A549 (cell line): ENCODE data around the gene DISP3. TPM values are rescaled to one million over a fixed set of nuclear protein-coding genes. Genes with fewer than 3 reads are reported as not detected.

Experiments used
- ATAC-seq, 2 experiments: fragments of 200-7000 bp in 1 of 2; fragments of >200 bp in 1 of 2; cut with Nextera tagmentation in 1 of 2; cut with Tn5 transposase in 1 of 2; 3 replicates each; pipeline versions ENCODE4 v1.8.0 to v1.9.1; 2018 to 2020; ENCODE audit warnings: mild to moderate bottlenecking in 1 of 2, moderate library complexity in 1 of 2
- CTCF ChIA-PET: fragments of 300-600 bp; sonication (Branson Sonifier 250); formaldehyde crosslinking; extraction: SDS; loops from one replicate; lab custom pipeline; 2021; ENCODE audit warnings: antibody characterized with exemption, inconsistent platforms; lab: Yijun Ruan, JAX
- POLR2A ChIA-PET: fragments of 350-600 bp; formaldehyde crosslinking; extraction: SDS; loops from one replicate; lab custom pipeline; 2021; ENCODE audit warnings: antibody characterized with exemption, inconsistent platforms; lab: Yijun Ruan, JAX
- DNase-seq, 2 experiments: peaks; one replicate each; pipeline versions ENCODE4 v3.0.0 to v3.0.0-alpha.2; 2011 to 2016; ENCODE audit warnings: low read depth in 1 of 2, low spot score in 1 of 2
- FAIRE-seq: peaks from 2 replicates; lab custom pipeline; 2011; peaks lifted over from hg19 to GRCh38; lab: Jason Lieb, UNC
- H3K27ac ChIP-seq, 2 experiments: fragments of >200 bp; sonication (Bioruptor Twin); formaldehyde crosslinking; 3 replicates each; pipeline ENCODE4 v1.5.1; 2016 to 2017
- H3K4me1 ChIP-seq: fragments of >200 bp; sonication (Bioruptor Twin); formaldehyde crosslinking; 3 replicates; pipeline ENCODE4 v1.6.1; 2016
- H3K4me2 ChIP-seq: fragments of >200 bp; sonication (Bioruptor Twin); formaldehyde crosslinking; 3 replicates; pipeline ENCODE4 v1.6.1; 2016
- H3K4me3 ChIP-seq: fragments of >200 bp; sonication (Bioruptor Twin); formaldehyde crosslinking; 3 replicates; pipeline ENCODE4 v1.5.1; 2016
- H3K9me3 ChIP-seq: fragments of >200 bp; sonication (Bioruptor Twin); formaldehyde crosslinking; 3 replicates; pipeline ENCODE4 v1.6.1; 2016
- BHLHE40 ChIP-seq: IDR thresholded peaks from 2 replicates; pipeline ENCODE4 v1.6.1; 2012; ENCODE audit warnings: low read depth, low read length, inconsistent platforms
- CBX8 ChIP-seq: fragments of 200-600 bp; sonication (generic); IDR thresholded peaks from 2 replicates; pipeline ENCODE4 v1.6.1; 2016
- CEBPB ChIP-seq, 2 experiments: fragments of >200 bp in 1 of 2; sonication (Bioruptor Twin) in 1 of 2; formaldehyde crosslinking in 1 of 2; IDR thresholded peaks; 2 replicates each; pipeline ENCODE4 v1.6.1; 2012 to 2016
- ESRRA ChIP-seq: fragments of 150-350 bp; IDR thresholded peaks from 2 replicates; pipeline ENCODE4 v1.6.1; 2014; ENCODE audit warnings: mild to moderate bottlenecking, low read length, borderline replicate concordance
- FOSB ChIP-seq: fragments of 250-450 bp; sonication (Bioruptor Pico); IDR thresholded peaks from 2 replicates; pipeline ENCODE4 v1.5.0; 2020; ENCODE audit warnings: mild to moderate bottlenecking, moderate library complexity
- FOSL2 ChIP-seq, 2 experiments: fragments of 450-650 bp in 1 of 2; fragments of >200 bp in 1 of 2; sonication (Bioruptor Twin) in 1 of 2; formaldehyde crosslinking; IDR thresholded peaks; 2 replicates each; pipeline versions ENCODE4 v1.5.0 to v1.6.1; 2016 to 2020; ENCODE audit warnings: mild to moderate bottlenecking in 1 of 2, moderate library complexity in 1 of 2
- GATA3 ChIP-seq: IDR thresholded peaks from 2 replicates; pipeline ENCODE4 v1.6.1; 2012; ENCODE audit warnings: borderline replicate concordance
- HEYL ChIP-seq: fragments of 250-450 bp; sonication (Bioruptor Pico); IDR thresholded peaks from 2 replicates; pipeline ENCODE4 v1.8.0; 2021; ENCODE audit warnings: mild to moderate bottlenecking, moderate library complexity
- HOXB13 ChIP-seq: fragments of 250-450 bp; sonication (Bioruptor Pico); IDR thresholded peaks from 2 replicates; pipeline ENCODE4 v1.5.0; 2020; ENCODE audit warnings: low read depth, mild to moderate bottlenecking, moderate library complexity
- JUN ChIP-seq, 2 experiments: fragments of >200 bp; sonication (Bioruptor Twin); formaldehyde crosslinking; IDR thresholded peaks; 2 replicates in 1 of 2; 3 replicates in 1 of 2; pipeline ENCODE4 v1.6.1; 2016 to 2017
- KDM5A ChIP-seq: fragments of 200-600 bp; sonication (generic); IDR thresholded peaks from 2 replicates; pipeline ENCODE4 v1.6.1; 2016; ENCODE audit warnings: antibody characterized with exemption, mild to moderate bottlenecking
- MAFK ChIP-seq: fragments of 450-650 bp; IDR thresholded peaks from 2 replicates; pipeline ENCODE4 v1.6.1; 2014; ENCODE audit not compliant: partially characterized antibody
- MYC ChIP-seq: IDR thresholded peaks from 2 replicates; pipeline ENCODE4 v1.6.1; 2012; ENCODE audit warnings: mild to moderate bottlenecking, inconsistent platforms, low read length, improper control_type of control experiment, borderline replicate concordance
- PHF8 ChIP-seq: fragments of 200-600 bp; sonication (generic); IDR thresholded peaks from 2 replicates; pipeline ENCODE4 v1.6.1; 2016; ENCODE audit warnings: low read depth, mild to moderate bottlenecking, antibody characterized with exemption, moderate library complexity, borderline replicate concordance
- RAD21 ChIP-seq, 2 experiments: fragments of >200 bp in 1 of 2; sonication (Bioruptor Twin) in 1 of 2; formaldehyde crosslinking in 1 of 2; IDR thresholded peaks in 1 of 2; conservative IDR thresholded peaks in 1 of 2; 2 replicates in 1 of 2; 3 replicates in 1 of 2; pipeline ENCODE4 v1.6.1; 2012 to 2018; ENCODE audit warnings: inconsistent platforms in 1 of 2
- SMC3 ChIP-seq: fragments of >200 bp; sonication (Bioruptor Twin); formaldehyde crosslinking; IDR thresholded peaks from 3 replicates; pipeline ENCODE4 v1.6.1; 2018; ENCODE audit warnings: inconsistent platforms
- ZC3H11A ChIP-seq: fragments of 450-650 bp; IDR thresholded peaks from 2 replicates; pipeline ENCODE4 v1.6.1; 2014; ENCODE audit warnings: antibody characterized with exemption, mild to moderate bottlenecking
- ZNF302 ChIP-seq: fragments of 250-450 bp; sonication (Bioruptor Pico); IDR thresholded peaks from 2 replicates; pipeline ENCODE4 v1.9.0; 2021; ENCODE audit warnings: inconsistent platforms, mild to moderate bottlenecking, moderate library complexity
- ZSCAN20 ChIP-seq: fragments of 250-450 bp; sonication (Bioruptor Pico); IDR thresholded peaks from 2 replicates; pipeline ENCODE4 v1.8.0; 2022; ENCODE audit warnings: mild to moderate bottlenecking, moderate library complexity
- WGBS: methylation state at CpG from one replicate; pipeline ENCODE4 v1.1.6; 2017; ENCODE audit errors: missing lambda C conversion rate; 5-methylcytosine and 5-hydroxymethylcytosine counted together
- polyA plus RNA-seq, 4 experiments: library from polyadenylated mRNA; depleted of rRNA in 3 of 4; stranded (reverse); fragments of >200 nt; fragmentation: RNase III in 1 of 4; extraction: RNeasy Plus Mini Kit Qiagen cat#74134 plus additional on column Dnase treatment in 1 of 4; gene quantifications; 2 replicates in 3 of 4; 3 replicates in 1 of 4; pipeline ENCODE4 v1.2.3, GENCODE V29; 2011 to 2017
- TF ChIP-seq, protein P1 (sequence below): IDR thresholded peaks from 2 replicates; pipeline ENCODE4 v1.6.1; 2012
- TF ChIP-seq, protein P2 (sequence below): fragments of 250-450 bp; sonication (Bioruptor Pico); IDR thresholded peaks from 2 replicates; pipeline ENCODE4 v1.5.0; 2021; ENCODE audit warnings: mild to moderate bottlenecking, moderate library complexity, borderline replicate concordance

Gene DISP3
- polyA plus RNA-seq, 2 of the 4 experiments (the other 2 are of a cell fraction) = 0.09 to 0.22 TPM

DNA sequence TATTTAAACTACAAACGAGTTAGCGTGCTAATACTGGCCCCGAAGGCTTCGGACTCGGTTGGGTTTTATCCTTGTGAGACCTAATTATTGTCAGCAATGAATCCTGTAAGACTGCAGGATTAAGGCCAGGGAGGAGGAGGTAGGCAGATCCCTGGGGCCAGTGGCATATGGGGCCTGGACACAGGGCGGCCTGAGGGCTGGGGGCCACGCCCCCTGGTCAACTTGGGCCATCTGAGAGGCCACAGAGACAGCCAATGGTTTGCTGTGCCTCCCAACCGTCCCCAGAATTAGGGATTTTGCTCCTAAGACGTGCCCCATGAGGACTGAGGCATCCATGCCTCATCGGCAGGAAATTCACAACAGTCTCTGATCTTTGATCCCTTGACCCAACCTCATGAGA is 31.1 kb upstream of the DISP3 start (continued):
- TF ChIP-seq, protein P1, sequence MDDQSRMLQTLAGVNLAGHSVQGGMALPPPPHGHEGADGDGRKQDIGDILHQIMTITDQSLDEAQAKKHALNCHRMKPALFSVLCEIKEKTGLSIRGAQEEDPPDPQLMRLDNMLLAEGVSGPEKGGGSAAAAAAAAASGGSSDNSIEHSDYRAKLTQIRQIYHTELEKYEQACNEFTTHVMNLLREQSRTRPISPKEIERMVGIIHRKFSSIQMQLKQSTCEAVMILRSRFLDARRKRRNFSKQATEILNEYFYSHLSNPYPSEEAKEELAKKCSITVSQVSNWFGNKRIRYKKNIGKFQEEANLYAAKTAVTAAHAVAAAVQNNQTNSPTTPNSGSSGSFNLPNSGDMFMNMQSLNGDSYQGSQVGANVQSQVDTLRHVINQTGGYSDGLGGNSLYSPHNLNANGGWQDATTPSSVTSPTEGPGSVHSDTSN = no peak
- TF ChIP-seq JUN (IDR thresholded peaks at IDR 0.05) = no peak
- TF ChIP-seq SMC3 = no peak
- TF ChIP-seq FOSB = no peak
- TF ChIP-seq CEBPB (IDR thresholded peaks at IDR 0.05) = no peak

DNA sequence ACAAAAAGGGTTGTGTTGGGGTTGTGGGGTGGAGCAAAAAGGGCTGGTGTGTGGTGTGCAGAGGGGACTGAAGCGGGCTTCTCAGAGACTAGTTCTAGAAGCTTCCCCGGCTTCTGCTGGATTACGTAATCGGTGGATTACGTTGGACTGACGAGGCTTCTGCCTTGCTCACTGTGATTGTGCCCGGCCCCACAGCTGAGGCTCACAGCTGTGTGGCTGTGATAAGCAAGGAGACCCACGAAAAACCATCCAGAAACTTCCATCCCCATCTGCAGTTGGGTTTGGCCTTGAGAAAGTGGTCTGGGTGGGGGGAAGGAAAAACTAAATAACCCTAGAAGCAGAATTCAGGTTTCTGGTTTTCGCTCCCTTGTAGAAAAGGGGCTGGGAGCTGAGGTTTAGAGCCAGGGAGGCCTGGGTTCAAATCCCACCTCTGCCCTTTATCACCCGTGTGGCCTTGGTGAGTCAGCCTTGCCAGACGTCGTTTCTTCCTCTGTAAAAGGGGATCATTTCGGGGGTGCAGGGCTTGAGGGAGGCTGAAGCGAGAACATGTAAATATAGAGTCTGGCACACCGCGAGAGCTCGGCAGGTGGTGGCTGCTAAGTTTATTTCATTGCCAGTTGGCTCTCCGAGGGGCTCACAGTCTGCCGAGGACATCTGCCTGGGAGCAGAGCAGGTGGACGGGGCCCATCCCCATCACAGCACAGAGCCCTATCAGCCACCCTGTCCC is 30.4 kb upstream of the DISP3 start:
- 50% methylated on average over 14 of the region's 20 CpGs for WGBS
- no peak for DNase-seq
- CTCF ChIA-PET = no interaction called here
- Histone ChIP-seq H3K27ac (no peak overlapping the region), H3K4me1 (no peaks in the 10 kb centered on the region), H3K4me3 (no peak overlapping the region), H3K9me3 (no peaks in the 10 kb centered on the region), H3K4me2 (no peak overlapping the region)
- TF ChIP-seq, protein P2, sequence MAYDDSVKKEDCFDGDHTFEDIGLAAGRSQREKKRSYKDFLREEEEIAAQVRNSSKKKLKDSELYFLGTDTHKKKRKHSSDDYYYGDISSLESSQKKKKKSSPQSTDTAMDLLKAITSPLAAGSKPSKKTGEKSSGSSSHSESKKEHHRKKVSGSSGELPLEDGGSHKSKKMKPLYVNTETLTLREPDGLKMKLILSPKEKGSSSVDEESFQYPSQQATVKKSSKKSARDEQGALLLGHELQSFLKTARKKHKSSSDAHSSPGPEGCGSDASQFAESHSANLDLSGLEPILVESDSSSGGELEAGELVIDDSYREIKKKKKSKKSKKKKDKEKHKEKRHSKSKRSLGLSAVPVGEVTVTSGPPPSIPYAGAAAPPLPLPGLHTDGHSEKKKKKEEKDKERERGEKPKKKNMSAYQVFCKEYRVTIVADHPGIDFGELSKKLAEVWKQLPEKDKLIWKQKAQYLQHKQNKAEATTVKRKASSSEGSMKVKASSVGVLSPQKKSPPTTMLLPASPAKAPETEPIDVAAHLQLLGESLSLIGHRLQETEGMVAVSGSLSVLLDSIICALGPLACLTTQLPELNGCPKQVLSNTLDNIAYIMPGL (CRISPR knock-in tag) = no peak
- 0 out of 4 replicates have a peak, but pooled peaks of 1 of the 2 experiments have one; percentile 11 for TF ChIP-seq CEBPB (IDR thresholded peaks at IDR 0.05)
- no peak for FAIRE-seq
- POLR2A ChIA-PET = no interaction called here
- no peak for ATAC-seq

DNA sequence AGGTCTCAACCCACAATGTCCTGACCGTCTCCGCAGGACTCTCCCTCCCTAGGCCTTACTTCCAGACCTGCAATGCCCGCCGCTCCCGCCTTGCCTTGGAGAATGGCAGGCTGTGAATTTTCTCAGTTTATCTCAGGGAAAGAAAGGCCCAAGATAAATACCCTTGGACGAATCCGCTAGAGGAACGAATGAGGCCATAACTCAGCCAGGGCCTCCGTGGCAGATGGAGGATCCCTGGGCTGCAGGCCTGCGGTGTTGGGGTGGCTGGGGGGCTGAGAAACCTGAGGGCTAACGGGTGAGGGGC is 29.9 kb upstream of the DISP3 start:
- no peaks in the 10 kb centered on the region for H3K4me1 ChIP-seq
- CTCF ChIA-PET = no interaction called here
- no peak overlapping the region for H3K27ac ChIP-seq
- POLR2A ChIA-PET = no interaction called here
- FAIRE-seq (no peak), DNase-seq (no peak)
- H3K9me3 ChIP-seq = no peaks in the 10 kb centered on the region
- TF ChIP-seq CBX8 = no peak
- no peak for TF ChIP-seq FOSB
- no peak for TF ChIP-seq ZNF302 (CRISPR knock-in tag)
- TF ChIP-seq FOSL2 (IDR thresholded peaks at IDR 0.05) = no peak
- no peak for TF ChIP-seq FOSL2 (CRISPR knock-in tag; IDR thresholded peaks at IDR 0.05)
- no peak for TF ChIP-seq MYC
- no peak for TF ChIP-seq HOXB13 (CRISPR knock-in tag)
- TF ChIP-seq HEYL (CRISPR knock-in tag) = no peak
- TF ChIP-seq JUN (IDR thresholded peaks at IDR 0.05) = no peak
- TF ChIP-seq BHLHE40 = no peak
- TF ChIP-seq ESRRA = no peak
- TF ChIP-seq RAD21 (conservative IDR thresholded peaks at IDR 0.05 in 1 of 2, IDR thresholded peaks at IDR 0.05 in 1 of 2) = no peak
- no peak for TF ChIP-seq ZC3H11A
- no peak for TF ChIP-seq PHF8
- TF ChIP-seq GATA3 = no peak
- TF ChIP-seq ZSCAN20 (CRISPR knock-in tag) = no peak
- TF ChIP-seq MAFK = no peak
- TF ChIP-seq KDM5A = no peak
- TF ChIP-seq, all 56 proteins: peak for 0
- ATAC-seq = no peak
- Histone ChIP-seq H3K4me3 (no peak overlapping the region), H3K4me2 (no peak overlapping the region)
- WGBS = 56% methylated on average over 11 of the region's 11 CpGs
